Ovary (tissue), 3 donors: ENCODE data around the gene CALHM1.

Experiments used
- CTCF ChIP-seq, 3 donors: fragments of 450-650 bp in 2 of 3; fragments of 200-600 bp in 1 of 3; IDR thresholded peaks; one replicate each; pipeline versions ENCODE4 v1.5.1 to v1.8.0; 2016 to 2022; ENCODE audit warnings: antibody characterized with exemption in 3 of 3, mild to moderate bottlenecking in 1 of 3
- EP300 ChIP-seq: sonication (generic); formaldehyde crosslinking; IDR thresholded peaks from one replicate; pipeline ENCODE4 v1.6.1; 2017; ENCODE audit warnings: antibody characterized with exemption
- donor health status: DM: no; HTN: no; CAD: no.

GRCh38 chr10:103427866-103428265 is 30.8 kb downstream of the CALHM1 start:
- TF ChIP-seq CTCF (IDR thresholded peaks at IDR 0.05) (no peak), EP300 (no peak)
